Activated CD8-positive, alpha-beta memory T cell treated with anti-CD3 and anti-CD28 coated beads for 24 hours (primary cell): ENCODE data around the gene CHRNA7.

Experiments used
- DNase-seq: peaks from one replicate; pipeline ENCODE4 v3.0.0-alpha.2; 2020

Gene CHRNA7

DNA sequence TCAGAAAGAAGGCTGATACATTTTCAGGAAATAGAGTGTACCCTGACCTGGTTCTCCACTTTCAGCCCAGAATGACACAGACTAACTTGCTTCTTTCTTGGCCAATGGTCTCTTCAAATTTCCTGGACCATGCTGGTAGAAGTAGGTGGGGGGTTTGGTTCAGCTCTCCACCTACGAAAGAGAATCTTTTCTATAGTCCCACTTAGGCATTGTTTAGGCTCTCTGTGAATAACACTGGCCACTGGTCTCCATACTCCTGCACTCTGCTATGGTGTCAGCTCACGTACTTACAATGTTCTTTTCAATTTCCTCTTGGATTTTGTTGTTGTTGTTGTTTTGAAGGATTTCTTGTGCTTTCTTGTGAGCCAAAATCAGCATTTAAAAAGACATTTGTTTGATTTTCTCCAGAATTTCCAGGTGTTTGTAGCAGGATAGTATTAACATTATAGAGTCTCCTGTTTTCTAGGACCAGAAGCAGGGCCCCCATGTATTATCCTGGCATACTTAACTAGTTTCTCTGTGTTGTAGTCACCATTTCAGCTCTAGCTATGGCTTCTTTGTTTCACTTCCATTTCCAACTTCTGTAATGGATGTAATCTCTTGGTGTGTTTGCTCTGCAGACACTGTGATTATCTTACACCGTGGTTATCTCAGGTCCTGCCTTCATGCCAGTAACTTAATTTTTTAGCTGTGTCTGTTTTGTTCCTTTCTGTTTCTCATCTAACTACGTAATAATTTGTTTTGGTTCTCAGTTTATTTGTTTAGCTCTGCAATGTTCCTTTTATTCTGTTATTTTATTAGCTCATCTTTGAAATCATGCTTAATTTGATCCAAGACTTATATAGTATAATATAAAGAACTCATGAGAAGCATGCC is 61.4 kb downstream of the CHRNA7 start:
- no peak for DNase-seq

- no peak for DNase-seq
Observed at GRCh38 chr15:32096213-32096612, 65.9 kb downstream of the CHRNA7 start.

- no peak for DNase-seq
Observed at GRCh38 chr15:32096916-32097617, 66.8 kb downstream of the CHRNA7 start.

- DNase-seq, result no peak
Observed at GRCh38 chr15:32098033-32098432, 67.7 kb downstream of the CHRNA7 start.

GRCh38 chr15:32099097-32099785 is 68.9 kb downstream of the CHRNA7 start:
- DNase-seq, result no peak

DNA sequence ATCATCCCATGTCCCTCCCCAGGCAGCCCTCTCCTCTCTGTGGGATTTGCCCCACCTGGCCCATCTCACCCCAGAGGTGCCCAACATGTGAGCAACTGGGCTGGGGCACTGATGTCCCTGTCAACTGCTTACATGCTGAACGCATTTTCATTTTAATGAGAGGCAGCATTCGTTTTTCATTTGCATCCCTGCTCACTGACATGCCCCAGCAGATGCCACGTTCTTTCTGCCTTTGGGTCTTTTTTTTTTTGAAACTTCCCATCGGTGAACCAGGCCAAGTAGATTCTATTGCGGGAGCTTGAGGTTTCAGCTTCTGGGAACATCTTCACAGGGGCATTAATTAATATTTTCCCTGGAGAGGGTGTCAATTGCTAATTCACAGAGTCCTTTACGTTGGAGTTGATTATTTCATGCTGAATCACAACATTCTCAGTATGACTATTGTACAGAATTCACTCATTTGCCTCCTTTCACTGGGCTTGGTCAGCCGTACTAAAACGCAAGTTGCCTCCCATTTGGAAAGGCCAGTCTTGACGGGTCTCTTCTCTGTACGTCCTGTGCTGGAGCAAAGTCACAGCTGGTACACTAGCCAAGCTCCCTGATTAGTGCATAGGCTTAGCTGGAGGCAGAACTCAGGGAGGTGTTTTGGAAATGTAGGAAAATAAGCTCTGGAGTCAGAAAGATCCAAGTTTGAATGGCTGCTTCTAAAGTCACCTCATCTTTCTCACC is 69.8 kb downstream of the CHRNA7 start:
- DNase-seq, result no peak

DNA sequence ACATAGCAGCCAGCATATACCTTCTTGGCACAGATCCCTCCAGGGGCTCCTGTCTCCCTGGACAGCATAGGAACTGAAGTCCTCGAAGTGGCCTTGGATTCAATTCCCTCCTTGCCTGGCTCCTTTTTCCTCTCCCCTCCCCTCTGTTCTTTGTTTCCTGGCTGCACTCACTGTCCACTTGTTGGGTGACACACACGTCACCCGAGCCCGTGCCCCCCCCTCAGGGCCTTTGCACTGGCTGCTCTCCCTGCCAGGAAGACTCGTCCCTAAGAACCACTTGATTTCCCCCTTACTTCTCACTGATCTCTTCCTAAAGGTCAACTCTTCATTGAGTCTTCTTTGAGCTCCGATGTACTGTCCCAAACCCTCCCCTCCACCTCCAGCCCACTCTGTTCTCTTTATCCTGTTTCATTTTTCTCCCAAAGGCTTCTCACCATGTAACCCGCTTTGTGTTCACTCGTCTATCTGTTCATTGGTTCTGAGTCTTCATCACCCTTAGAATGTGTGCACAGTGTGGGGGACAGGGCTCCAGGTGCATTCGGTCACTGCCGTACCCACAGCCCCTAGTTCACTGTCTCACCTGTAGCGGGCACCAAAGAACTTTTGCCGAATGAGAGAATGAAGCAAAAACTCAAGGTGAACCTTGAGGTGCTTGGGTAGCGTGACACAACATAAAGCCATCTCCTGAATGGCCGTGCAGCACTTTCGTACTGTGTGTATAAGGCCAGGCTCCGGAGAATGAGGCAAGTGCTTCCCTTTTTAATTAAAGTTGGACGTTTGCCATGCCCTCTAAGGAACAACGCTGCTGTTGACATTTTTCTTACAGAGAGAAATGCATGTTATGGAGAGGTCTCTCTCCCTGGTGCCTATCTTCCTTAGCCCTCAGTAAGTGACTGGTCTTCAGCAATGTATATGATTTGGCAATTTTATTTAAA is 74.0 kb downstream of the CHRNA7 start:
- DNase-seq, result no peak

GRCh38 chr15:32105258-32106241 is 75.2 kb downstream of the CHRNA7 start:
- DNase-seq, result no peak

GRCh38 chr15:32106401-32107381 is 76.4 kb downstream of the CHRNA7 start:
- DNase-seq, result no peak

DNA sequence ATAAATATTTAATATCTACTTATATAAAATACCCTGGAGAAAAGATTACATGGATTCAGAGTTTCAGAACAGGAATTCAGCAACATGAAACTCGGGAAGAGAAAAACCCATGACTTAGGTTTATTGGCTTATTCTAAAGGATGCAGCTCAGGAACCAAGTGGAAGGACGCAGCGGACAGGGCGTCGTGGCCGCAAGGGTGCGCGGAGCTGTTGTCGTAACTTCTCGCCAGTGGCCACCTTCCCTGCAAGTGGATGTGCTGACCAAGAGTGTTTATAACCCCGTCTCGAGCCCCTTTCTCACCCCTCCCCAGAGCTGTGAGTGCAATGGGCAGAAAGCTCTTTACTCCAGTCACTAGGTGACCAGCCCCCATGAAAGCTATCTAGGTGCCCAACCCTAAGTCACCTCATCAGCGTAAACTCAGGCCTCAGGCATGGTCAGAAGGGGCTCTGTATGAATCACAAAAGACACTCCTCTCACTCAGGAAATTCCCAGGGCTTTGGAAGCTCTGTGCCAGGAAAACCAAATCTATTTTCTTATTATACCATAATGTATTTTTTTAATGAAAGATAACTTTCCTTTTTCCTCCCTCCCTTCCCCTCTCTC is 77.3 kb downstream of the CHRNA7 start:
- DNase-seq, result no peak

DNA sequence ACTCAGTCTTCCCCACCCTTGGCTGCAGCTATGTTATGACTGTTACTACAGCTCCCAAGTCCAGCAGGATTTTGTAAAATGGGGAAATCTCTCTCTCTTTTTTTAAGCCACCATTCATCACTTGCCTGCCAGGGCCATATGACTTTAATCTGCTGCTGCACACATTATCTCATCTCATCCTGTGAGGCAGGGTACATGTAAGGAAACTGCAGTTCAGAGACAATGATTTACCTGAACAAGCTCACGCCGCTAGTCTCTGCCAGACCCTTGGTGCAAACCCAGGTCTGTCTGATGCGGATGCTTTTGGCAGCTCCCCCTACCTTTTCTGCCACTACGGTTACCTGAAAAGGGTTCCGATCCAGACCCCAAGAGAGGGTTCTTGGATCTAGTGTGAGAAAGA is 78.3 kb downstream of the CHRNA7 start:
- DNase-seq, result no peak

- no peak for DNase-seq
Observed at GRCh38 chr15:32112101-32112500, 81.8 kb downstream of the CHRNA7 start.

GRCh38 chr15:32113224-32113623 is 82.9 kb downstream of the CHRNA7 start:
- DNase-seq, result no peak

- DNase-seq, result no peak
Observed at GRCh38 chr15:32117122-32117521, 86.8 kb downstream of the CHRNA7 start.

DNA sequence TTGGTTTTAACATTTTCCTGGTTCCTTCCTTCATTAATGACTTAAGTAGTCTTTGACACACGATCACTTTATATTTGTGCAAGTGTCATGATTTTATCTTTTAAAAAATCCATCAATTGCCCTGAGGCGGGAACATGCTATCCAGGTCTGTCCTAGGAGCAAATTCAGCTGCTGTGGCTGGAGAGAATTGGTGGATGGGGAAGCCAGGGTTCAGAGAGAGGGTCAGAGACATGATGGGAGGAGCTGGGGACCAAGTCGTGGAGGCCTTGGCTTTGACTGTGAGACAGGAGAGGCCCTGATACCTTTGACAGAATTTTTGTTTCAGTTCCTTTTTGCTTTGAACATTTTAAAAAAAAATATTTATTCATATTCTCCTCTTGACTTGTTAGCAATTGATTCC is 89.0 kb downstream of the CHRNA7 start:
- DNase-seq, result no peak

DNA sequence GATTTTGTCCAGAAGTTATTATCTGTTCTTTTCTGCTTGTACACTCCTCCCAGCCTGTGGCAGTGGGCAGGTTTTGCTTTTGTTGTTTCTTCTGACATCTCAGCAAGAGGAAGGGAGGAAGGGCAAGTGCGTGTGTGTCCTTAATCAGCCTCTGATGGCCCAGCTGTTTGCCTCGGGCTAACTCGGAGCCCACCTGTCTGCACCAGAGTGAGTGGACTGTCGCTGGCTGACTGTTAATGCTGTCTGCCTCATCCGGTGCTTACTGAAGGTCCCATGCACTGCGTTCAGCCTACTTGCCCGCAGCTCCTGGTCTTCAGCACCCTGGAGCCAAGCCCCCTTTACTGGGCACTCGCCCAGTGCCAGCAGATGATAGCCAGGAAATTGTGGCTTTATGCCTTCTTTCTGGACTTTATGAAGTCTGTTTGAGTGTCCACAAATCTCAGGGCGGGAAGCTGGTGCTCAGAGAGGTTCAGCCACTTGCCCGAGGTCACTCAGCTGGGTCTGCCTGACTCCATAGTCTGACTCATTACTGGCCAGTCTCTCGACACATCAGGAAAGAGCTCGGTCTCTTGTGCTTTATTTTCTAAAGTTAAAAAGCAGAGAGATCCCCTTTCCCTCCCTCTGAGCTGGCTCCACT is 89.5 kb downstream of the CHRNA7 start:
- DNase-seq, result no peak

- DNase-seq, result no peak
Observed at GRCh38 chr15:32120577-32121383, 90.5 kb downstream of the CHRNA7 start.

DNA sequence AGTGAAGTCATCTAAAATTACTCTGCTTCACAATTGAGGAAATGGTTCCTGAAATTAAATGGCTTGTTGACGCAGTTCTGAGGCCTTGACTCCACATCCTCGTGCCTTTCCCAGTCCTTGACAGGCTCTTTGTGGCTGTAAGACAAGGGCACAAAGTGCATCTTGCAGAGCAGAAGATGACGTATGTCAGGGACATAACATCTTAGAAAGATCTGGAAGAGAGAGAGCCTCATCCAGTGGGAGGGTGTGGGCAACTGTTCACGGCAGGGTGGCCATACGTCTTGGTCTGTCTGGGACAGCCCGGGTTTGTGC is 91.0 kb downstream of the CHRNA7 start:
- no peak for DNase-seq
